Measurements from ENCODE around the gene PARD3B. TPM values are rescaled to one million over a fixed set of nuclear protein-coding genes. Genes with fewer than 3 reads are reported as not detected.

The PARD3B gene
- total RNA-seq, 1 donor from 2014 or later = 9.5 TPM

DNA sequence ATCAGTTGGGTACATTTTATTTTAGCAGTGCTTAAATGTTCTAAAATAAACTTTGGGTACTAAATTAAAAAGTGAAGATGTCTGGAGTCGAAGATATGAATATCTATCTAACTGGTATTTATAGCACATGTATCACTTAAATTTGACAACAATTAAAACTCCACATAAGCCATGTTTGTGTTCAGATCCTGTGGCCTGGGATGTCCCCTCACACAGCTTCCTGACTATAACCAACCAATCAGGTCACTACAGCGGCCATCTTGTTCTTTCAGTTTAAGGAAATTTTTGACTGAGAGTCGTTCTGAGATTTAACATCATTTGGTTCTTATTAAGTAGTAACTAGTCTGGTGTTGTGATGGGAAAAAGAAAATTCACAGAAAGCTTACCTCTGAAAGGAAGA lies 966.4 kb downstream of the PARD3B start:
- no peak for DNase-seq (ENCODE audit: low spot score)
- intact Hi-C loops (cut with DNase I) = no loop called here

DNA sequence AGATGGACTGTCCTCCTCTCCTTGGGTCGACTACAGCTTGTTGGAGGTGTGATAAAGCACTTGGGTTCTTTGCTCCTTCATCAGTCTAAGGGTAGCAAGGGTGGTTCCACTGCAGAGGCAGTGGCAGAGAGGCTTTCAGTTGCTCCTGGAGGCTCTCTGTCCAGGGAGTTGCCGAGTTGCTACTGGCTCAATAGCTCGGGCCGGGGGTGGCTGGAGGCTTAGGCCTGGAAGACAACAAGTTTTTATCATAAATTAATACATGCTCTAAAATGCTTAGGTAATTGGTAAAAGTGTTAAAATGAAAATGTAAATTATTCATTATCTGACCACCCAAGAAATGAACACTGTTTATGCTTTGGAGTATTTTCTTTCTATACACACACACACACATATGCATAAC lies 975.0 kb downstream of the PARD3B start:
- DNase-seq (ENCODE audit: low spot score) = no peak
- intact Hi-C loops (cut with DNase I) = no loop called here

DNA sequence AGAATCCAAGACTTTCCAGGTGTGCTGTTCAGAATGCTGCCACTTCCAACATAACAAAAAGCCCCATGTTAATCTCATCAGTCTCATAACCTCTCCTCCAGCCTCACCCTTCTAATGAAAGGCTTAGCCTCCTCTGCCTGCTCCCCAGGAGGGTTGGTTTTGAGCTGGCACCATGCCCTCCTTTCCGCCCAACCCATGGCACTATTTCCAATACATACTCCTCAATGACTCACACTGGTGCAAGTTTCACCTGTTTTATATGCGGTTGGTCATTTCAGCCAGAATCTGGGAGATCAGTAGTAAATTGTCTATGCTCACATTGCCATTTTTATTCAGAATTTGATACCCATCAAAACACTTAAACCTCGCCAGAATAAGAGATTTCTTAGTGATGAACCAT lies 979.4 kb downstream of the PARD3B start:
- intact Hi-C loops (cut with DNase I) = no loop called here
- no peak for DNase-seq (ENCODE audit: low spot score)

DNA sequence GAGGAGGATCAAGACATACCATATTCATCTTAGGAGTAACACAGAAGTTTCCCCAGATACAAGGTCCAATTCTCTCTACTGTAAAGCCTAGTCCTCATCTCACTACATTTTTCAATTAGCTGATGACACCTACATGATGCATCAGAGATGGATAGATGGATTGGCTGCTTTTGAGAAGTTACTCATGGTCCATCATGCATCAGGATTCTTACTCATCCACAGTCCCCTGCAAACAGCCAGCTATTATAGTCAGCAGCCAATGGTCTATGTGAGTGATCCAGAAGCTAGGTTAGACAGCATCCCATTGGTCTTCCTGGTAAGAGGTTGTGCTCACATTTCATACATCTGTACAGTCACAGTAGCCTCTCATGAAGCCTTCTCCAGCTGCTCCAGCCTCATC lies 982.5 kb downstream of the PARD3B start:
- no peak for DNase-seq (ENCODE audit: low spot score)
- intact Hi-C loops (cut with DNase I) = no loop called here

DNA sequence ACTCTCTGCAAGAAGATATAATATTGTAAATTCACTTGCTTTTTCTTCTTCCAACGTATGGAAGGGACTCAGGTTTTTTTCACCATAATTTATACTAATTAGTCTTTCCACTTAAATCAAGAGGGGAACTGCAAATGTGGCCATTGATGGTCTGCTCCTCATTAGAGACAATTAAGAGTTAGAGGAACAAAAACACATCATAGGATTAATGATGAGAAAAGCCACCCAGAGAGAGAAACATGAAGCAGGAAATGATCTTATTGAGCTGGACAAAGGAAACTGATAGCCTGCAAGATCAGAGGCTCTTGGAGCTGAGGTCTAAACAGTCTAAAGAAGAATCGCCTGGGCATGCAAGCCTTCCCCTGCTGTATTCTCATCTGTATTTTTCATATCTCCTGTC lies 985.8 kb downstream of the PARD3B start:
- no peak for DNase-seq (ENCODE audit: low spot score)
- intact Hi-C loops (cut with DNase I) = no loop called here

DNA sequence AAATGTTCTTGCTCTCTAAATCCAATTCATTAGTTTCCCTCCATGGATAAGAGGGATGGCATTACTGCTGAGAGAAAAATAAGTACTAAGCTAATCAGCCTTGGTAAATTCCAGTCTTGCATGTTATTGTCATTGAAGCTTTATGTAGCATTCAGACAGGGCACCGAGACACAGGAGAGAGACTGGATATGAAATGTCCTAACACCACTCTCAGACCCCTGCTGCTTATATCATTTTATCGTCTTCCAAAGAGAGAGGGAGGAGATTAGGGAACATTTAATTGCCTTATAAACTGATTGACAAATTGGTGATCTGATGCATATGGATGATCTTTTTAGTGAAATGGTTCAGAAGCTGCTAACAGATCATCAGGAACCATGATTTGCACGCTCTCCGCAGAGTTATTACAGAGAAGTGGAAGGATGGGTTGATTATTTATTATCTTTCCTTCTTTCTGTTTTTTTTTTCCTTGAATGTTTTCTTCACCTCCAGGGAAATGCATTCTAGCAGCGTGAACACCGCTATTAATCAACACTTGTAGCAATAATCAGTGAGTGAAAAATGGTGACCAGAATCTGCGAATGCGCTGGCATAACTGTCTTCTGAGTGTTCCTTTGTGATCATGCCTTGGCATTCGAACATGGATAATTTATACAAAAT lies 986.3 kb downstream of the PARD3B start:
- DNase-seq (ENCODE audit: low spot score) = no peak
- intact Hi-C loops (cut with DNase I) = no loop called here

DNA sequence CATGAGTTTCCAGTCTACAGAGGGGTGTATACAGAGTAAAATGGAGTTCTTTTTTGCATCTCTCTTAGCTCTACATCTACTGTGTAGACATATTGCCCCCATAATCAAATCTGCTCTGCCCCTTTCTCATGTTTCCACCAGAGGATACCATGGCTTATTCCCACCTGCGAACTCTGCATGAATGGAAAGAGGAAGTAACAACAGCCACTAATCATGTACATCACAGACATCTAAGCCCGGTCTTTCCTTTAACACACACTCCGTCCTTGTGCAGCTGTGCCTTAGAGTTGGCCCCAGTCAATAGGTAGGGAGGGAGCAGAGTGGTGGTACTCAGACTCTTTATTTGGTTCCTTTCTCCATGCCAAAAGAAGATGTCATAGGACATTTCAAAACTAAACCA lies 989.7 kb downstream of the PARD3B start:
- no peak for DNase-seq (ENCODE audit: low spot score)
- intact Hi-C loops (cut with DNase I) = no loop called here

DNA sequence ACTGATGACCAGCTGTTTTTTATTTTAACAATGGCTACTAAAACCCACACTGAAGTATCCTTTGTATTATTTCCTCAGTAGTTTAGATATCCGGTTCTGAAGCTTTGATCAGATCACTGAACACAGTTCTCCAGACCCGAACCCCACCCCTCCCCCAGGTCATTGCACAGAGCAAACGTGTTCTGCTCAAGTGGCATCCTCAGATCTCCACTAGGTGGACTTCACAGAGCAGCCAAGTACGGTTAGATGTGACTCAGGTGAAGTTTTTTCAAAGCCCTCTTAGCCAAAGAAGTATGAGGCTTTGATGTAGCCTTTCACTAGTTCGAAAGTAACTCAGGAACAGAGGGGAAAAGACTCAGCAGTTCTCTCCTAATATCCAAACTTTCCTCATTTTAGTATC lies 994.3 kb downstream of the PARD3B start:
- DNase-seq (ENCODE audit: low spot score) = no peak
- intact Hi-C loops (cut with DNase I) = no loop called here

DNA sequence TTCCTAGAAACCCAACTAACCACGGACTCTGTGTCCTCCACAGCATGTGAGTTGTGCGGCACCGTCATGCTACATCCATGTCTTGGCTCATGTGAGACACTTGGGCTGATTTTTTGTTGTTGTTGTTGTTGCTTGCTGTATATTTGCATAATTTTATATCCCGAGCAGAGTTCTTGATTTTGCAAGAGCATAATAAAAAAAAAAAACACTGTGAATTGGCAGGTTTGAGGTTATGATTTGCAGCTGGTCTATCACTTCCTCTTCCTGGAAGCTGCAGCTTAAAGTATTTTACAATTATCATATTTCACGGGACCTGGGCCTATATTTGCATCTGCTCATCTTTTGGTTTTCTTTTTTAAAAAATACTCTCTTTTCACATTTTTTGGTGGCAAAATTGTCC lies 994.8 kb downstream of the PARD3B start:
- intact Hi-C loops (cut with DNase I) = no loop called here
- DNase-seq (ENCODE audit: low spot score) = no peak

DNA sequence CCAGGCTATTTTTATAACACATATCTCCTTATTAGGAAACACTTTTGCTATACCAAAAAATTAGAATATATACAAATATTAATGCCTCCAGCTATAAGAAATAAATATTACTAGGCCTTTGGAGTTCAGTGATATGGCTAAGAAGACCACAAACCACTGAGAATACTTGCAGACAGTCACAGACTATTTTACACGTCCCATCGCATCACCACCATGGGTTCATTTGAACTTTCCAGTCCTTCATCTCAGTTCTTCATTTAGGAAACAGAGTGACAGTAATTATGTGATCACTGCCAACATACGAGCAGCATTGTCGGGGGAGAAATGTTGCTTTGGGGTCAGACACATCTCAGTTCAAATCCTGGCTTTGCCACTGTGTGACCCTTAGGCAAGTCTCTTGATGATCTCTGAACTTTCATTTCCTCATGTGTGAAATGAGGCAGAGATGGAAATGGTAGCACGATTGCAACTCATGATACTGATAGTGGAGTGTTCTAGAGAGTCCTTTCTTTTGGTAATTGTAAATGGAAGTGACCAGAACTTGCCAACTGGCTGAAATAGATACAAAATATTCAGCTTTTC lies 998.1 kb downstream of the PARD3B start:
- intact Hi-C loops (cut with DNase I) = no loop called here
- DNase-seq (ENCODE audit: low spot score) = no peak

DNA sequence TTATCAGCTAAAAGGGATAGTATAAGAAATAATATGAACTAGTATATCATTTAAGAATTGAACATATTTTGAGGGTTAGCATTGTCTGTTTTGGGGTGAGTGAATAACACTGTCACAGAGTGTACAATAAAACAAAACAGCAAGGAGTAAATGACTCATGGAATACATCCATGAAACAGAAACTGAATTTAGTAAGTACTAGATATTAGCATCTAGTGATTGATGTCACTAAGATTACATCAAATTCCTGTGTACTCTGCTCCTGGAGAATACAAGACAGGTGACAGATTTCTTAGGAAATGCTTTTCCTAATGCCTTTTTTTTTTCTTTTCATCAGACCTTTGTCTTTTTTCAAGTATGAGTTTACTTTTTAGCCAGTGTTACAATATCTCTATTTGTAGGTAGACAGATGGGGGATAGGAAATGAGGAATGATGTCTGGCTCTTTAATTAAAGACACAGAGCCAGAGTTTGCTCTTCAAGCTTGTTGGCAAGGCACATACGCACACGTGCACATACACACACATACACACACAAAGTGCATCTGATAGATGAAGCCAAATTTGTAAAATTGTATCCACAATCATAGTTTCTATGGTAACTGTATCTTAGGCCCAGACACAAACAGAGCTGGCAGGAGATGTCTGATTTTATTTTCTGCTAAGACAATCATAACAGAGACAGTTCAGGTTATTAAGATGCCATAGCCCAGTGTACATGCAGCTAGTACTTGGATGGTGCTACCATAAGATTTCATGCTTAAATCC lies 998.8 kb downstream of the PARD3B start:
- no peak for DNase-seq (ENCODE audit: low spot score)
- intact Hi-C loops (cut with DNase I) = no loop called here

DNA sequence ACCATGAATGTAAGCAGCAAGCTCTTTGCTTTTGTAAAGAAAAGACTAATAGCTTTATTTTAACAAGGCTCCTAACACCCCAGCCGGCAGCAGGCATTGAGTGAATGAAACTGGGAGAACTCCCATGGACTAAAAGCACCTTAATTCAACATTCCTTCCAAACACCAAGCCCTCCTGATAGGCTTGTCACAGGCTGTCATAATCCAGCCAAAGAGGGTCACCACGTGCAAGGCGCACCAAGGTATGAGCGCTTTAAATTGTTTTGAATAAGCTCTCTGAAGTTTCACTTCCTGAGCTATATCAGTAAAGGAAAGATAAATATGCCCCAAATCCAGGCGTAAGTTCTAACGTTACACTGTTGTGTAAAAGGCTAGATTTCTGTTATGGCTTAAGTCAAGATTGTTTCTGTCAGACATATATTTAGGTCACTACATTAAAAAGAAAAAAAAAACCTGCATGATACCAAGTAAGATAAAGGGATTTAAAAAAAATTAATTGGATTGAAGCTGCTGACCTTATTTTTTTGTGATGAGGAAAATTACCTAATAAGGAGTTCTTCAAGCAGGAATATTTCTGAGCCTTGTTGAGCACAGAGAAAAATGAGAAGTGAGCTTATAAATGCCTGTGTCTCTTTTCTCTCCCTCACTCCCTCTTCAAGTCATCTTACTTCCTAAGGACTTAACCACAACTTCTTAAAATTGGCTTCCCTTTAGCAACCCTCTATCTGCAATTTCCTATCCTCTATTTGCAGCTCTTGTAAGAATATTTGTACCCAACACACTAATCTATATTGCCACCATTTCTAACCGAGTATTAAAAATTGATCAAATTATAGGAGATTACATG lies 1000.9 kb downstream of the PARD3B start:
- intact Hi-C loops (cut with DNase I) = no loop called here
- DNase-seq (ENCODE audit: low spot score) = no peak

DNA sequence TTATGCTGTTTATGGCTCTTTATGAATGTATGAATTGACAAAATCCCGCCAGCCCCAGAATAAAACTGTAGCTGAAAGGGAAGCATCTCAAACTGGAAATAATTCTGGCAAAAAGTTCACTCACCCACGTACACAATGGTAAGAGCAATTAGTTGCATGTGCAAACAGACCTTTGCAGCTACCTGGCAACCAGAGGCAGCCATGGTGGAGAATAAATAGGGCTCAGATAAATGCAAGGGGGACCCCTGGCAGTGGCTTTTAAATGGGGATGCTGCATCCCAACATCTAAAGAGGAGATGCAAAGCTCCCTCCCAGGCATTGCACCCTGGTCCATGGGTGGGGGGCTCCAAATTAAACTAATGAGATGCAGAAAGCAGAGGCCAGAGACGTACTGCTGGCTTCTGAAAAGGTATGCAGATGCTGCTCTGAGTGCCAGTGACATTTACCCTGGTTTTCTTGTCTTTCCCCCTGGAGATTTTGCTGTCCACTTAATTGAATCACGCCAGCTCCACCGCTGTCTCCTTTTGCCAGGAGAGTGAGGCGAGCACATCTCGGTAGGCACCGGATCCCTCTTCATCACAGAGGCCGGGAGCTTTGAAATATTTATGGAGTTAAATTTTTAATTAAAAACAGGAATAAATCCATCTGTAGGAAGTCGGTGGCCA lies 1010.4 kb downstream of the PARD3B start:
- intact Hi-C loops (cut with DNase I) = no loop called here
- DNase-seq (ENCODE audit: low spot score) = no peak

DNA sequence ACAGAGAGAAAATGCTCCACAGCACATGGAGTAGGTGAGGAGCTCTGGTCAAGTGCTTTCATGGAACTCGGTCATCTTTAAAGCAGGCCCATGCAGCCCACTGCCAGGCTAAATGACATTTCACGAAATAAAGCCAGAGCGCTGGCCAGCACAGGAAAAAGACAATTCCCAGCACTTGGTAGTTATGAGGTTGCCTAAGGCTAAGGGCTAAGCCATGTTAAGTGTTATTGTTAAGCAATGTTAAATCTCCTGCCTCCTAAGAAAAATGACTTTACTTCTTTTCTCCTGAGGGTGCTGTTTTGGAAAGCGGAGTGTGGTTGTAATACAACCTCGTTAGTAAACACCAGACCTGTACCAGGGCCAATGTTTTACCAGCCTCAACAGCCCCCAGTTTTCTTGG lies 1011.1 kb downstream of the PARD3B start:
- DNase-seq (ENCODE audit: low spot score) = no peak
- intact Hi-C loops (cut with DNase I) = no loop called here

DNA sequence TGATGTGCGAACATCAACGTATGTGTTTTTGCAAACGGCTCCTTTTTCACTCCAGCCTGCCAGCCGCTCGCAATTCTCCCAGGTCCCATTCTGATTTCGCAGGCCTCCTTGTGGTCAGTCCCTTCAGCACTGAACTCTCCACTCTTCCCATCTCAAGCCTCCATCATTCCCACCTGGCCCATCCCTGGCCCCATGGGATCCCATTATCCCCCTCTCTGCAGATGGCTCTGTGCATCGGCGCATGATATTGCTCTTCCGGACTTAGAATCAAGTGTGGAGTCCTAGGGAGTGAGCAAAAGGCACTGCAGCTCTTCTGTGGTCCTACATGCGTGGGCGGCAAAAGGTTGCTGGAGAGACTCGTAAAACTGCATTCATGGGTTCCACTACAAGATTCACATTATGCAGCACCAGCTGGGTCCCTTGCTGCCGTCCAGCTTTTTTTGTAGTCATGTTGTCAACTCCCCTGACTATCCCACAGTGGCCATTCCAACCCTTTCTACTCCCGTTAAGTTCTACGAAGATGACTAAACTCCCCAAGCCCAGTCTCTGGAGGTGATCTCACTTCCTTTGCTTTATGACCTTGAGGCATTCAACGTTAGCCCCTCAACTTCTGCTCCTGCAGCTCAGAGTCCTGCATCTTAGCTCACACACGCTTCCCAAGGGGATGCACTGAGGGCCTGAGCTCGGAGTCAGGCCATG lies 1011.7 kb downstream of the PARD3B start:
- DNase-seq (ENCODE audit: low spot score) = no peak
- intact Hi-C loops (cut with DNase I) = no loop called here

DNA sequence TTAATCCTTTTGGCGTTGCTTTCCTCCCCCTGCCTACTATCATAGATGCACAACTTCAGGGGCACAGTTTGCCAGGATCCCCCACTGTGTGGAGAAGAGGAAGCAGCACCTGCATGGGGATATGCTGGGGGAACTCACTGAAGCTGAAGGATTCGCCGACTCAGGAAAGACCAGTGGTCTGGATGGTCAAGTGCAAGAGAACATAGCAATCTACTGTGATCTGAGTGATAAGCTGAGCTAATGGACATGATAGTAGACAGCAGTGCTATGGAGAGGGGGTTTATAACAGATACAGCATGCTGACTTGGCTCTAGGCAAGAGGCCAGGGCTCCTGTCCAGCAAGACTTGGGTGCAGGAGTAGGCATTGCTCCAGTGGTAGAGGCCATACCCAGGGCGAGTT lies 1012.6 kb downstream of the PARD3B start:
- no peak for DNase-seq (ENCODE audit: low spot score)
- intact Hi-C loops (cut with DNase I) = no loop called here

DNA sequence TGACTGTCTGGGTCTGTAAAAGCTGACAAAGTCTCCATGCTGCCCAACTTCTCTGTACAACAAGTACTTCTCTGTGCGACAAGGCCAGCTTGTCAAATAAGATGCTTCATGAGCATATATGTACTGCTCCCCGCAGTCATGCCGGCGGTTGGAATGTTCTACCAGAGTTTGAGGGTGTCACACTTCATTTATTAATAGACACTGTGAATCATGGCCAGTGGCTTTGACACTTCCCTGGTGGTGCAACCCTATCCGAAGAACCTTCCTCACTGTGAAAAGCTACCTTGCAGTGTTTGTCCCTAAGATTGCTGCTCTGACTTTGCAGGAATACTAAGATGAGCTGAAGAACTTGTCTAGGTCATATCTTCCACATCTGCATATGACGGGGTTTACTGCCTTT lies 1016.2 kb downstream of the PARD3B start:
- DNase-seq (ENCODE audit: low spot score) = no peak
- intact Hi-C loops (cut with DNase I) = no loop called here

DNA sequence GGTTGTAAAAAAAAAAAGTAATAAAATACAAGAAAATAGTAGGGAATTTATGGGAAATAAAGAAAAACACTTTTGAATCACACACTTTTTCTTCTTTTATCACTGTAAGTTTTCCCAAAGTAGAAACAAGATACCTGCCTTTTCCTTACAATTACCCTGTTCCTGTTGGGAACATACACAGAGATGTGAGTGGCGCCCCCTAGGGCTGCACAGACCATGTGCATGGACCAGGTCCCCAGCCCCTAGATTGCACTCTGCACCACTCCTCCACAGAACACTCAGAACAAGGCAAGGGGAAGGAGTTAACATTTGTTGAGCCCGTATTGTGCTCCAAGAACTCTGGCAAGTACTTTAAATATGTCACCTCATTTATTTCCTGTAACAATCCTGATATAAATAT lies 1018.4 kb downstream of the PARD3B start:
- DNase-seq (ENCODE audit: low spot score) = no peak
- intact Hi-C loops (cut with DNase I) = no loop called here
